PFSK-1 (cell line): ENCODE results near the gene PPM1H.

Experiments
- FOXP2 ChIP-seq: optimal IDR thresholded peaks from 2 replicates; pipeline ENCODE3; 2011; ENCODE audit warnings: borderline replicate concordance, control low read depth, inconsistent platforms; ENCODE audit not compliant: insufficient read depth; ENCODE audit errors: extremely low read length, extremely low read depth
- POLR2AphosphoS5 ChIP-seq: IDR thresholded peaks from 2 replicates; pipeline ENCODE4 v1.6.1; 2012; ENCODE audit warnings: low read depth, mild to moderate bottlenecking, control low read depth, low read length, moderate library complexity
- REST ChIP-seq, 2 experiments: IDR thresholded peaks; 2 replicates each; pipeline versions ENCODE4 v1.6.1 to v1.8.0; 2011 to 2012; ENCODE audit warnings: low read depth in 2 of 2, low read length in 2 of 2, control low read depth in 1 of 2, inconsistent platforms in 1 of 2, mild to moderate bottlenecking in 1 of 2, moderate library complexity in 1 of 2; ENCODE audit not compliant: insufficient read depth in 1 of 2
- SIN3A ChIP-seq: IDR thresholded peaks from 2 replicates; pipeline ENCODE4 v1.6.1; 2012; ENCODE audit warnings: mild to moderate bottlenecking, low read length, moderate library complexity, borderline replicate concordance; ENCODE audit not compliant: insufficient read depth
- TAF1 ChIP-seq: IDR thresholded peaks from 2 replicates; pipeline ENCODE4 v1.6.1; 2012; ENCODE audit warnings: low read length, control low read depth, borderline replicate concordance; ENCODE audit not compliant: insufficient read depth

PPM1H gene

GRCh38 chr12:62803756-62804155, 131.2 kb downstream of the PPM1H start:
- TF ChIP-seq REST (IDR thresholded peaks at IDR 0.05; ENCODE audit: insufficient read depth in 1 of 2, low read depth in 2 of 2, low read length in 2 of 2) (no peak), FOXP2 (no peak), TAF1 (no peak)

GRCh38 chr12:62802984-62803383, 132.0 kb downstream of the PPM1H start:
- TF ChIP-seq TAF1 (no peak), POLR2AphosphoS5 (no peak), SIN3A (no peak), FOXP2 (no peak), REST (IDR thresholded peaks at IDR 0.05; ENCODE audit: insufficient read depth in 1 of 2, low read depth in 2 of 2, low read length in 2 of 2) (no peak)

DNA sequence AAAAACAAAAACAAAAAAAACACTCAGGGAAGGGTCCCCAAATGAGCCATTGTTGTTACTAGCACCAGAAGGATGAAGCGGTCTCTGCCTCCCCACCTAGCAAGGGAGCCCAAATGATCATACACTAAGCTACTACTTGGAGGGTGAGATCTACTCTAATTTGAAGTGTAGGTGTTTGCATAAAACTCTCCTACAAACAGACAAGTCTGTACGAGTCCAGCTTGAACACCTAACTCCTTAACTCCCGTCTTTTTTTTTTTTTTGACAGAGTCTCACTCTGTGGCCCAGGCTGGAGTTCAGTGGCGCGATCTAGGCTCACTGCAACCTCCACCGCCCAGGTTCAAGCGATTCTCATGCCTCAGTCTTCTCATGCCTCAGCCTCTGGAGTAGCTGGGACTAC, 132.6 kb downstream of the PPM1H start:
- TF ChIP-seq FOXP2 (no peak), TAF1 (no peak), SIN3A (no peak), REST (IDR thresholded peaks at IDR 0.05; ENCODE audit: insufficient read depth in 1 of 2, low read depth in 2 of 2, low read length in 2 of 2) (no peak), POLR2AphosphoS5 (no peak)

DNA sequence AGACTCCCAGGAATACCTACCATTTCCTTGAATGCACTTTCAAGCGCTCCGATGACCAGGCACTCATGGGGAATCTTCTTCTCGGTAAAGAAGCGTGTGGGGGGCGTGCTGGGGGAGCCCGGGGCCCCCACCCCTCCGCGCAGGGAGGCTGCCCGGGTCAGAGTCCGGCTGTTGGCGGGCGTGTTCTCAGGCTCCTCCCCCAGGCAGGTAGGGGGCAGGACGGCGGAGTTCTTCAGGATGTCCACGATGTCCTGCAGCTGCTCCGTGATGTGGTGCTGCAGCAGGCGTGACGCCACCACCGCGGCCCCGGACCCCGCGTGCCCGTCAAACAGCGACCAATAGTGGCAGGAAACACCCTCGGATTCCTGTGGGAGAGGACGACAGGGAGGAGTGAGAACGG, 133.2 kb downstream of the PPM1H start:
- no peak for TF ChIP-seq REST (IDR thresholded peaks at IDR 0.05; ENCODE audit: insufficient read depth in 1 of 2, low read depth in 2 of 2, low read length in 2 of 2)
- no peak for TF ChIP-seq POLR2AphosphoS5
- TF ChIP-seq TAF1, result no peak
- TF ChIP-seq SIN3A, result no peak
- no peak for TF ChIP-seq FOXP2

DNA sequence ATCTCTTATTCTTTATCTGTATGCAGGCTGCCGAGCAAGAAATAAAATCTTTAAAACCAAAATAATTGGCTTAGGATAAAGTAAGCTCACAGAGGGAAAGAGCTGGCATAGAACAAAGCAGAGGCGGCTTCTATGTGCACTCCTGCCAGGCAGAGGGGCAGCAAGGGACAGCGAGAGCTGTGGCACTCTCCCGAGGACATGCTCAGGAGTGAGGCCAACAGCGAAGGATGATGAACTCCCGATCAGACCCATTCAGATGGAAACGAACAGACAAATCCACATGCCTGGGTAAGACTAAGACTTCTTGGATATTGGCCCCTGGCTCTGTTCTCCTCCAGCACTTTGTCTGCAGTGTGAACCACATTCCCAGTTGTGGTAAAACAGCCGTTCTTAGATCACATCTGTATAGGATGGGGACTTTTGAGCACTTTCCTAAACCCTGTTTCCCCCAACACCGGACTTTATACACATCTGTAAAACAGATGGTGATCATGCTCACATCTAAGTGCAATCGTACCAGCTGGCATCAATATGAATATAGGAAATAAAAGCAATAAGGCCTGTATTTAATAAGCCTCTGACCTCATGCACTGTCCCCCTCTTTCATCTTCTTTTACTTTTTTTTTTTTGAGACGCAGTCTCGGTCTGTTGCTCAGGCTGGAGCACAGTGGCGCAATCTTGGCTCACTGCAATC, 134.1 kb downstream of the PPM1H start:
- no peak for TF ChIP-seq REST (IDR thresholded peaks at IDR 0.05; ENCODE audit: insufficient read depth in 1 of 2, low read depth in 2 of 2, low read length in 2 of 2)
- TF ChIP-seq POLR2AphosphoS5, result no peak
- TF ChIP-seq TAF1, result no peak
- no peak for TF ChIP-seq SIN3A
- TF ChIP-seq FOXP2, result no peak
